Activated CD4-positive, alpha-beta T cell treated with anti-CD3 and anti-CD28 coated beads for 24 hours (primary cell): ENCODE results near the gene TMEM140.
A peak's percentile ranks its signal among the peaks of the same experiment; 100 is the strongest.
"Not testable (repeated sequence)": the region's sequence is repeated elsewhere in the genome, so short reads cannot be mapped to it uniquely, and the experiment has no call there.

Experiments
- DNase-seq, 2 donors: peaks; one replicate each; pipeline ENCODE4 v3.0.0-alpha.2; 2020; ENCODE audit warnings: low read depth in 2 of 2

The TMEM140 gene

DNA sequence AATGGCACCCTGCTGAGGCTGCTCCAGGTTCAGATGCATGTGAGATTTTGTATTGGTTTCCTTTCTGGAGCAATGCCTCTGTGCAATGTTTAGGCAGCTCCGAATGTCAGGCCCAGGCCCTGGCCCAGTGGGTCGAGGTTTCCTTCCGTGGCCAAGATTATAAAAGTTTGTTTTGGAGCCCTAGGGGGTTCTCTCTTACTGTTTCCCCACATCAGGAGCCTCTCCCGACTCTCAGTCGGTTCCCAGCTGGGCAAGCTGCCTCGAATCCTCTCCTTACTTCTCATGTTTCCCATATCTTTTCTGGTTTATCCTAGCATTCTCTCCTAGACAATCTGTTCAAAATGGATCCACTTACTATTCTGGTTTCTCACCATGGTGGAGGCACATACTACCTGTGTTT lies 11.0 kb downstream of the TMEM140 start:
- no peak for DNase-seq

DNA sequence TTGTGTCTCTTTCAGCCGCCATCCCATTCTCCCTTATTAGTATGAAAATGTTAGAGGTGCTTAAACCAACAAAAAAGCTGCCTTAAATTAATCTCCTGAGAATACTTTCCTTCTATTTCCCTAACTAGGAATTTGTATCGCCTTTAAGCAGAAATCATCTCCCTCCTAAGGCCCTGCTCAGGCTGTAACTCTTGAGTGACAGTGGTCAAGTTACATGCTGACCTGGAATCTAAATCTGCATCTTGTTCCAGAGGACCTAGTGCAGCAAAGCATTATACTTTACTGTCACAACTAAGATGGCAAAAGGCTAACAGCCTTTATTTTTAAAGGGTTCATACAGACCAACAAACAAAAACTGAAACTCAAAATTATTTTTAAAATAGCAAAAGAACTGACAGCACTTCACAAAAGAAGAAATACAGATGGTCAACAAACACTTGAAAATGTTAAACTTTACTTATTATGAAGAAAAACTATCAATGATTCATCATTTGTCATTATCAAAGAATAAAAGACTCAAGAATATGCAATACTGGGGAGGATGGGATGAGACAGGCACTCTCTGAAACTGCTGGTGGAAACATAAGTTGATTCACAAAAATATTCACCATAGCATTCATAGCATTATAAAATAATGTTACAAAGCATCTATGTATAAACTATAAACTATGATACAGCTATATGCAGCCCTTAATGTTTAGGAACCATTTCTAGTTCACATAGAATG lies 11.7 kb downstream of the TMEM140 start:
- no peak for DNase-seq

DNA sequence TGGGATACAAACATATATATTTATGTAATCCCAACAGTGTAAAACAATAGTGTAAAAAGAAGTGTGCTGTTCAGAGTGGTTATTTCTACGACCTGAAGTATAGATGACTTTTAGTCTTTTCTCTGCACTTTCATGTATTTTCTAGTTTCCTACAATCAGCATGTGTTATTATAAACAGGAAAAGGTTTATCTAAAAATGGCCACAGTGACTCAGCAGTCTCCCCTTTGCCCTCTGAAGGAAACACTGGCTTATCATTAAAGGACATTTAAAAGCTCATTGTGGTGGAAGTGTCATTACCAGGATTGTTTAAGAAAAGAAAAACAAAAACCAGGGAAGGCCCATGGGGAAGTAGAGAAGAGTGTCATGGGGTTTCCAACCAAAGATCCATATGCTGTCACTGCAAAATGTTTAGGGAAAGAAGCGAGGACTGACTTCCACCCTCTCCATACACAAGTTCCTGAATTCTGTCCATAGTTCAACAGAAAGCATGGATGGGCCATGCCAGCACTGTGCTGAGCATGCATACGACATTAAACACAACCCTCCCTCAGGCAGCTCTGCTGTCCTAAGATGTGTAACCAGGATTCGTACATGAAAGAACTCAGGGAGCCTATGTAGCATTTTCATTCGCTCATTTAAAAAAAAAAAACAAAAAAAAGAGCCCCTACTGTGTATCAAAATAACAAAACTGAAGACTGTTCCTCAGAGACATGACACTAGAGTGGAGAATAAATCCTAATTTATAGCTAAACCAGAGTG lies 12.4 kb downstream of the TMEM140 start:
- no peak for DNase-seq

DNA sequence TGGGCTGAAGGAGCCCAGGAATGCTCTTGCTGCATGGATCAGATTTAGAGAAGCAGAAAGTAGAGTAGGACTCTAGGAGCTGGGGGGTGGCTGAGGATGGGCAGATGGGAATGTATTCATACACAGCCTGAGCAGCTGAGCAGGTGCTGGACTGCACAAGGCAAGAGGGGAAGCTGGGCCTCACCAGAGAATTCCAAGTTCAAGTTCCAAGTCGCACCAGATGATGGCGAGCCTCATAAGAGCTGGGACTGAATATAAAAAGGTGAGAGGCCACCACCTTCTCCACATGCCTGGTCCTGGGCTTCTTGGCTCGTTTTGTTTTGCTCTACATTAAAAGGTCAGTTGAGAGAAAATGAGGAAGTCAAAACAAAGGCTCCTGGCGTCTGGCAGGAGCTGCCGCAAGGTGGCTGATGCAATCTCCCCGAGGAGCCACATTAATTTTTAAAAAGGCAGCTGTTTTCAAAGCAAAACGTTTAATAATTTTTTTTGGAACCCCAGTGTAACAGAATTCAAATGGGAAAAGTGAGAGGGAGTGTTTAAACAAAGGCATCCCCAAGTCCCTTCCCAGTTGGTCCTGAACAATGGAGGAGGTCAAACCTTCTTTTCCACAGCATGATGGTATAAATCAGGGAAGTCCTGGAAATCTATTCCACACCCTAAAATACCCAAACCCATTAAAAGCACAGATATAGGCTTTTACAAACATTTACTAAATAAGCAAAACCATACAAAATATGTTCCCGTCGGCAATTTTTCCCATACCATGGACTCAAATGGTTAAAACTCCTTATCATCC lies 13.2 kb downstream of the TMEM140 start:
- no peak for DNase-seq

DNA sequence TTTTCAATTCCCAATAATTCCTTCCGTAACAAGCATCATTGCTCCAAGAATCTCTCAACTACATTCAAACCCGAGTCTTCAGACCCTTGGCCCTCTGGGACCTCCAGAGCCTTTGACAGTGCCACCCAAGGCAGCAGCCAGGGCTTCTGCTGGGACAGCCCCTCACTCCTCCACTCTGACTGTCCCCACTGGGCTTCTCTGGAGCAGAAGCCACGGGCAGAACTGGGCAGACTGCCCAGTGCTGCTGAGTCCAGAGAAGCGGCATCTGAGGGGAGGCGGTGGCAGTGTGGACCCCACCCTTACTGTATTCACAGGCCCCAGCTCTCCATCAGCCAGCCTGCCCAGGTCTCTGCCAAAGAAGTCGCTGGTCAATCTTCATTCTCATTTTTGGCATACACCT lies 13.8 kb downstream of the TMEM140 start:
- DNase-seq: no peak

DNA sequence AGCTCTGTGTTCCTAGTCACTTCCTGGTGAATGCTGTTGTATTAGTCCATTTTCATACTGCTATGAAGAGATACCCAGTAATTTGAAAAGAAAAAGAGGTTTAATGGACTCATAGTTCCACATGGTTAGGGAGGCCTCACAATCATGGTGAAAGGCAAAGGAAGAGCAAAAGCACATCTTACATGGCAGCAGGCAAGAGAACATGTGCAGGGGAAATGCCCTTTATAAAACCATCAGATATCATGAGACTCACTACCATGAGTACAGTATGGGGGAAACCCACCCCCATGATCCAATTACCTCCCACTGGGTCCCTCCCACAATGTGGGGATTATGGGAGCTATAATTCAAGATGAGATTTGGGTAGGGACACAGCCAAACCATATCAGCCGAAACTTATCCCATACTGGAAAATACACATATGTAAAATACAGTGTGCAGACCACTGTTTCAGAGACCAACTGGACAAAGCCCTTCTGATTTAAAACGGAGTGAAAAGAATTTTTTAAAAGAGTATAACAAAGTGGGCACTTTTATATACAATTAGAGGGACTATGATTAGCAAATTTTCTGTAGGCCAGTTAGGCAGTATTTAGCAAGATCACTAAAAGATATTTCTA lies 14.6 kb downstream of the TMEM140 start:
- no peak for DNase-seq

DNA sequence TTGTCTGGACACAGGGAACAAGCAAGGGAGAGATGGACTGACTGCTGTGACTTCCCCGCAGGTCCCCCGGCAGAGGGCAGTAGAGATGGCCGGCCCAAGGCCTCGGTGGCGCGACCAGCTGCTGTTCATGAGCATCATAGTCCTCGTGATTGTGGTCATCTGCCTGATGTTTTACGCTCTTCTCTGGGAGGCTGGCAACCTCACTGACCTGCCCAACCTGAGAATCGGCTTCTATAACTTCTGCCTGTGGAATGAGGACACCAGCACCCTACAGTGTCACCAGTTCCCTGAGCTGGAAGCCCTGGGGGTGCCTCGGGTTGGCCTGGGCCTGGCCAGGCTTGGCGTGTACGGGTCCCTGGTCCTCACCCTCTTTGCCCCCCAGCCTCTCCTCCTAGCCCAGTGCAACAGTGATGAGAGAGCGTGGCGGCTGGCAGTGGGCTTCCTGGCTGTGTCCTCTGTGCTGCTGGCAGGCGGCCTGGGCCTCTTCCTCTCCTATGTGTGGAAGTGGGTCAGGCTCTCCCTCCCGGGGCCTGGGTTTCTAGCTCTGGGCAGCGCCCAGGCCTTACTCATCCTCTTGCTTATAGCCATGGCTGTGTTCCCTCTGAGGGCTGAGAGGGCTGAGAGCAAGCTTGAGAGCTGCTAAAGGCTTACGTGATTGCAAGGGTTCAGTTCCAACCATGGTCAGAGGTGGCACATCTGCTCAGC lies 16.6 kb downstream of the TMEM140 start:
- no peak for DNase-seq

DNA sequence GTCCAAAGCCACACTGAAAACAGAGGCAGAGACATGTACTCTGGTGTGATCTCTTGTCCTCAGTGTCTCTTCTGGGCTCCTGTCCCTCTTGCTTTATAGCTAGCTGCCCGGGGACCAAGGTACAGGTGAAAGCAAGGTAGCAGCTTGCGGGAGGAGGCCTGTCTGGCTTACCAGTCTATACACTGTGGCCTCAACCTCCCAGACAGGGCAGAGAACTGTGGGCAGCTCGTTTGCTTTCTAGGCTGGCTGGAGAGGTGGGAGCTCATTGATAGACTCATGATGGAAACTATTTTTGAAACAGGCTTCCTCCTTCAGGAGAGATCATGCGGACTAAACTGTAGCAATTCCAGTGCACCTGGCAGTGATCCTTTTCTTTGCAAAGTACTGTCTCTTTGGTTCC lies 18.0 kb downstream of the TMEM140 start:
- DNase-seq: no peak

DNA sequence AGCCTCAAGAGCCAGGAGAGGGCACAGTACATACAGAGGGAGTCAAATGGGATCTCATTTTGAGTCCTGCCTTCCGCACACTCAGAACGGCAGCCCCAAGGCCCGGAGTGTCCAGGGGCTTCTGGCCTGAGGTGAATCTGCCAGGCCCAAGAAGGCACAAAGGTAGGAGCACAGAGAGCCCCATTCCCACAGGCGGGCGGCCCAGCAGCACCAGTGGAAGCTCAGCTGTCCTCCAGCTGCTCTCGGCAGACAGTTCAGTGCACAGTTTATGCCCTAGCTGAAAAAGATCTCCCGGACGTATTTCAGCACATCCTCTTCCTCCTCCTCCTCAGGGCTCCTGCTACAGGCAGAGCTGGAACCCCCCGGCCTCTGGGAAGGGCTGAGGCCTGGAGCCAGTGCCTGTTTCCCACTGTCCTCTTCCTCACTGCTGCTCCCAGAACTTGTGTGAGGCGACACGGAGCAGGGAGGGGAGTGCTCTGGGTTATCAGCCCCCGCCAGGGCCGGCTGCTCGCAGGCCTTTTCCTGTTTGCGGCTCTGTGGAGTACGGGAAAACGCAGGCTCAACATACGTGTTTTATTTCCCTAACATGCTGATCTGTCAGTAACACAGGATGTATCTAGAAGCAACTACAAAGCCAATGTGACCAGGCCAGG lies 18.6 kb downstream of the TMEM140 start:
- DNase-seq: no peak

DNA sequence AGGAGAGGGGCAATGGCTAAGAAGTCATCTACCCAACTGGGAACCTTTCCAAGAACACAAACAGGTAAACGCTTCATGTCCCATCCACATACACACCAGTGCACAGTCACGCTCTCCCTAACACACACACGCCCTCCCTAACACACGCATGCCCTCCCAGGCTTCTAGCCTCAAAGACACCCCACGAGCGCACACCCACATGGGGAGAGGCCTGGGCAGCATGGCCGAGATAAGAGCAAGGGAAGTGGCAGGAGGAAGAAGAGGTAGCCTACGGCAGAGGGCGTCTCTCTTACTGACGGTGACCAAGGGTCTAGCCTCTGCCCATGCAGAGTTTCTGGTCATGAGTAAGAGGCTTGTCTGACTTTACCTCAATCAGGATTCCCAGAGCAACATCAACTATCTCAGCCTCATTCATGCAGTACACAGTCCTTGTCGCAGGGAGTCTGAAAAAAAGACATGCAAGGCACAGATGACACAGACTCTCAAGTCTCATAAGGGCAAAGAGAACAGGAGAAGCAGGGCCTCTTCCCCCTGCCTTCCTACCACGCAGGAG lies 19.6 kb downstream of the TMEM140 start:
- DNase-seq: no peak

DNA sequence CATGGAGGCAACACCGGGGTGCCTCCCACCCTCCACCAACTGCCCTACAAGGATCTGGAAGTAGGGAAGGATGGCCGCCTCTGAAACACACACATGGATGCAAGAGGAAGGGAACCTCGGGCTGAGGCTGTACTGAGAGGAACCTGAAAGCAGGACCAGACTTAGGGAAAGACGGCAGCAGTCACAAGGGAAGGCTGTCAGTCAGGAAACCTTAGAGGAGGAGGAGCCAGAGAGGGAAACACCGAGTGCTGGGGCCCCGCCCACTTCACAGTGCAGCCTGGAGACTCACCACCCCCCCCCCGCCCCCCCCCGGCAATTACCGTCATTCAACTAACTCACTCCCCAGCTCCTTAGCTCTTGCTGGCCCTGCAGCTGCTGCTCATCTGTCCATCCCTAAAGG lies 20.1 kb downstream of the TMEM140 start:
- DNase-seq: no peak

DNA sequence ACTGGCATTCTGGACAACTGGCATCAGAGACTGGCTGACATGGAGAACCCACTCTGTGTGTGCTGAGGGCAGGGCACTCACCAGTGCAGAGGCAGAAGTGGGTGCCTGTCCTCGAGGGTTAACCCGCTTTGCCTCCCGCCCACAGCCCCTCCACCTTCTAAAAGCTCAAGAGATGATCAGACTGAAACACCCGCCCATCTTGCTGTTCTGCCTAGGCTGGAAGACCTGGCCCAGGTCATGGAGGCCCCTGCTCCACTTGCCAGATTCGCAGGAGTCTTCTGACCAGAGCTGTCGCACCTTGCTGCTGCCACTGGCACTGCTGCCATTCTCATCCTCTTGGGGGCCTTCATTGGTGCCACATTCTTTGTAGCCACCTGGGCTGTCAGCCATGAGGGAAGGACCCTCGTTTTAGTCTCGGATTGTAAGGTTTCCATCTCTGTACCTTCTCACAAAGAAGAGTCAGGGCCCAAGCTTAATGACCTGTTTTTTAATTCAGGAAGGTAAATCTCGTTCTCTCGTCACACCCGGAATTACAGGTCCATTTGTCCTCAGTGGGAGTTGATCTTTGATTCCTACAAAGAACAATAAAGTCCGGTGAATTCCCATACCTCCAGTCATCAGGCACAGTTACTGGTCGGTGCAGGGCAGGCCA lies 20.7 kb downstream of the TMEM140 start:
- DNase-seq: no peak

DNA sequence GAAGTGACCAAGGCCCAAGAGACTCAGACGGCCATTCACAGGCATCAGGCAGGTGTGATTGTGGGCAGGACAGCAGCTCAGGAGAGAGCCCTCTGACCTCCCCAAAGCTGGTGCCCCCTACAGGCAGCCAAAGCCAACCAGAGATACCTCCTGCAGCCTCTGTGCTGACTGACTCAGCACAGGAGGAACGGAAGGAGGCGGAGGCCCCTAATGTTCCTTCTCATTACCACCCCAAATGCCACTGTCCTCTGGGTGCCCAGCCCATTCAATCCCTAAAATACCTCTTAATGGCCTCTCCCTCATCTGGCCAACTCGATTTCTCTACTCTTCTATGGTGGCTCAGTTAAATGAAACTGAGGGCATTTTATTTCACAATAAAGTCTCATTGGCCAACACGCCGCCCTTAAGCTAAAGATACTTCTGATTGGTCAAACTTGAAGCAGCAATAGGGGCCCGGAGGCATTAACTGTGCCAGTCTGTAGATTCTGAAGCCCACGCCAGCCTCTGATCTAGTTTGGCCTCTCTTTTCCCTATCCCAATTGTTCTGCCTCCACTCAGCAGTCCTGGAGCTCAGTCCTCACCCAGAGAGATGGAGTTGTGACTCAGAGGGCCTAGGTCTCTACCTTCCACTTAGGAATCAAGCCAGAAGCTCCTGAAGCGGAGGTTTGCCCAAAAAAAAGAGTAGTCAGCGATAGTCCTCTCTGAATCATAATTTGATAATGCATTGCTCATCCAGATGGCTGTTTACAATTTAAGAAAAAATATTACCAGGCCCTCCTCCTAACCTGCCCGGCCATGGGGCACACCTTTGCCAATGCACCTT lies 21.5 kb downstream of the TMEM140 start:
- DNase-seq: peak in 1 of 2 donors; percentile 49

DNA sequence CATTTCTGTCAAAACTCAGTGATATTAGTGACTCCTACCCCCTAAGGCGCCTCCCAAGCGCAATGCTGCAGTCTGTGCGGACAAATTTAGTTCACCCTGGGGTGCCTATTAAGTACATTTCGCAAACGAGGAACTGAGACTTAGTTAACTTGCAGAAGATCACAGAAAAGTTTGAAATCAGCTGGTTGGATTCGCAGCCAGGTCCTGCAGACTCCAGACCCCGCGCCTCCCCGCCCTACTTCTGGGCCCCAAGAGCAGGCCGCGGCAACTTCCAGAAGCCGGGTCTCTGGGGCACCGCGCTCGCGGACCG lies 22.0 kb downstream of the TMEM140 start:
- no peak for DNase-seq

DNA sequence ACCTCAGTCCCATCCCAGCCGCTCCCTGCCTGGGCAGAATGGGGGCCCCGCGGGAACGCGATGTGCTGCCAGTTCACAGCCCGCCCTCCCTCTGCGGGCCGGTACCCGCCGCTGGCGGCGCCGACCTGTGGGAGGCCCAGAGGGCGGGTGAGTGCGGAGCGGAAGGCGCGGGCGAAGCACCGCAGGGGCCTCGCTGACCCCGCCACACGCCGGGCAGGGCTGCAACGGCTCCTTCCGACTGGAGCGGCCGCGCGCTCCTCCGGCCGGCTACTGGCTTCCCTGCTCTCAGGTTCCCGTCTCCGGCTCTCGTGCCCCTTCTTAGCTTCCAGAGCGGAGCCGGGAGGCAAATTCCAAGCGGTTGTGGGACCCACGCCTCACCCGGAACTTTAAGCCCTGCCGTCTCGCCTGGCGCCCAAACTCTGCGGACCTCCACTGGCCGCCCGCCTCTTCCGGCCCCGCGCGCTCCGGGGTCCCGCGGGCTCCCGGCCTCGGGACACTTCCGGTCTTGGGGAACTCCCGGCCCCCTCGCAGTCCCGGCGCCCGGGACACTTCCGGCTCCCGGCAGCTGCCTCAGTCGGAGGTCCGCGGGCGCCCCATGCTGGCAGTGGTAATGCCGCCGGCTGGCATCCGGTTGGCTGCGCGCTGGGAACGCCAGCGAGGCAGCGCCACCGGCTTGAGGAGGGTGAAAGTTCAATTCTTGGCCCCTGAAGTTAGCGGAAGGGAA lies 22.6 kb downstream of the TMEM140 start, which contains the start of gene CYREN:
TSS of gene CYREN (minus strand) at position 434 of the 724 bp plus-strand sequence. CDS start 1,785 bp downstream, outside the sequence.
- DNase-seq: peak; percentile 90 to 93

DNA sequence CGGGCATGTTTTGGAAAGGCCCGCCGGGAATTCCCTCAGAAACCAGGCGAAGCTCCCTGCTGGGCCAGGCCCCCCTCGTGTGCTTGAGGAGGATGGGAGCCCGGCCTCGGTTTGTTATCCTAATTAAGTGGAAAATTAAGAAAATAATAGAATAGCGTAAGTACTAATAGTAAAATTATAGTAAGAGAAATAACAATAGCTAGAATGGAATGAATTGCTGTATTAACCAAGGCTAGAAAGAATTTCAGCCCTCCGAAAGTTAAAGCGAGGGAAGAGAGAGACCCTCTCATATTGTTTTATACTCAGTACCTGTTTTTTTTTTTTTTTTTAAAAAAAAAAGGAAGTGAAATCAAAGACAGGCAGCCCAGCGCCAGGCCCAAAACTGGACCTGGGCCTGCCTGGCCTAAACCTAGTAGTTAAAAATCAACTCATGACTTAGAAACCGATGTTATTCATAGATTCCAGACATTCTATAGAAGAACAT lies 23.2 kb downstream of the TMEM140 start:
- not testable (repeated sequence) for DNase-seq

DNA sequence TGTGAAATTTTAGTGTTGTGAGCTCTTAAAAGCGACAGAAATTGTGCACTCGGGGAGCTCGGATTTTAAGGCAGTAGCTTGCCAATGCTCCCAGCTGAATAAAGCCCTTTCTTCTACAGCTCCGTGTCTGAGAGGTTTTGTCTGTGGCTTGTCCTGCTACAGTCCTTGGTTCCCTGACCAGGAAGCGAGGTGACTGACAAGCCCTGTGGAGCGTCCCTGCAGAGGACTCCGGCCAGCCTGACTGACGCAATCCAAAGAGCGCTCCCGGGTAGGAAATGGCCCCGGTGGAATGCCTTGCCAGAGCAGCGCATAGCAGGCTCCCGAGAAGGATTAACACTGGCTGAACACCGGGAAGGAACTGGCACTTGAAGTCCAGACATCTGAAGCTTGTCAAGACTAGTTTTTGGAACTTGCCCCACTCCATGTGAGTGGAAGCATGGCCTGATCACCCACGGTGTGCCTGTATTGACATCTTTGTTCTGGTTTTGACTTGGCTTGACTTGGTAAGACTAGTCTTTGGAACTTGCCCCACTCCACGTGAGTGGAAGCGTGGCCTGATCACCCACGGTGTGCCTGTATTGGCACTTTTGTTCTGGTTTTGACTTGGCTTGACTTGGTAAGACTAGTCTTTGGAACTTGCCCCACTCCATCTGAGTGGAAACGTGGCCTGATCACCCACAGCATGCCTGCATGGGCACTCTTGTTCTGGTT lies 23.9 kb downstream of the TMEM140 start:
- DNase-seq: not testable (repeated sequence)

DNA sequence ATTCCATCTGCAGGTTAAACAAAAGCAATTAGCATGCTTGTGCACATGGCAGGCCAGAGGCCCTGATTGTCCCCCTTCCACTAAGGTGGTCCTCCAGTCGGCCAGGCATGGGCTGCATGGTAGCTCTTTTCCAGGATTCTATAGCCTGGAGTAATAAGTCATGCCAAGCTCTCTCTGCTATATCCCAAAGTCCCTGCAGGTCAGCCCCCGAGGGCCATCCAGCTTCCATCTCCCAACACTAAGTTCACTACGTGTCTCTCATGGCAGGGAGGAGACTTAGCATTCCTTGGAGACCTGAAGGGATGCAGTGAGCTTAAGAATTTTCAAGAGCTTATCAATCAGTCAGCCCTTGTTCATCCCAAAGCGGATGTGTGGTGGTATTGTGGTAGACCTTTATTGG lies 26.0 kb downstream of the TMEM140 start:
- not testable (repeated sequence) for DNase-seq
